Measurements from ENCODE around the gene MLC1.

DNA sequence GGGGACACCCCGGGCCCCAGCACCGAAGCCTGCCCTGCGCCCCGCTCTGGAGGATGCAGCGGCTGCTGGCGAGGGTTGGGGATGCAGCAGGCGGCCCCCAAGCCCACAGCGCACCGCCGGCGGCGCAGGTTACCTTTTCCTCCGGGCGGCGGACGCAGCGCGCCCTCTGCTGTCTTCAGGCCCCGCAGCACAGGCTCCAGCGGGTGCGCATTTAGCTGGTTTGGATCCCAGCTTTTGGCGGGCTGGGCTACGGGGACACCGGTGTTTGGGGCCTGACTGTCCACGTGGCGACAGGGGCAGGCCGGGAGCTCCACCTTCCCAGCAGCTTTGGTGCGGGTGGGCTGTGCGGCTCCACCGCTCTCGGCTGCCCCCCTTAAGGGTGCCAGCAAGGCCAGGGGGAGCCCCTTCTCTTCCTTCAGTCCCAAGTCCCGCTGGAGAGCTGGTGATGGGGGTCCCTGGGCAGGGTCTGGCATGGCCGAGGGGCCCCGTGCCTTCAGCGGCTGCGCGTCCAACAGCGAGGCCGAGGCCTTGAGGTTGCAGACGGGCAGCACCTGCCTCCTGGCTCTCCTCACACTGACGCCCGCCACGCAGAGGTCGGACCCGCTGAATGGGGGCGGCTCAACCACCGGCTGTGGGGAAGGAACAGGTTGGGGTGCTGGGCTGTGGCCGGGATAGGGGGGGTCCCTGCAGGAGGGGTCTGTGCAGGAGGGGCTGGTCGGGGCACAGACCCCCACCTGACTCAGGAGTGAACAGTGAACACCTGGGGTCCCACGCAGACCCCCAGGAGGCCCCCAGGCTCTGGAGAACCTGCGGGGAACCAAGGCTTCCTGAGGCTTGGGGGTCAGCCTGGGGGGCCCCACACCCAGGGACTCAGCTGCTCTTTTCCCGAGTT, 54.7 kb downstream of the MLC1 start:
- TF ChIP-seq, protein P1, sequence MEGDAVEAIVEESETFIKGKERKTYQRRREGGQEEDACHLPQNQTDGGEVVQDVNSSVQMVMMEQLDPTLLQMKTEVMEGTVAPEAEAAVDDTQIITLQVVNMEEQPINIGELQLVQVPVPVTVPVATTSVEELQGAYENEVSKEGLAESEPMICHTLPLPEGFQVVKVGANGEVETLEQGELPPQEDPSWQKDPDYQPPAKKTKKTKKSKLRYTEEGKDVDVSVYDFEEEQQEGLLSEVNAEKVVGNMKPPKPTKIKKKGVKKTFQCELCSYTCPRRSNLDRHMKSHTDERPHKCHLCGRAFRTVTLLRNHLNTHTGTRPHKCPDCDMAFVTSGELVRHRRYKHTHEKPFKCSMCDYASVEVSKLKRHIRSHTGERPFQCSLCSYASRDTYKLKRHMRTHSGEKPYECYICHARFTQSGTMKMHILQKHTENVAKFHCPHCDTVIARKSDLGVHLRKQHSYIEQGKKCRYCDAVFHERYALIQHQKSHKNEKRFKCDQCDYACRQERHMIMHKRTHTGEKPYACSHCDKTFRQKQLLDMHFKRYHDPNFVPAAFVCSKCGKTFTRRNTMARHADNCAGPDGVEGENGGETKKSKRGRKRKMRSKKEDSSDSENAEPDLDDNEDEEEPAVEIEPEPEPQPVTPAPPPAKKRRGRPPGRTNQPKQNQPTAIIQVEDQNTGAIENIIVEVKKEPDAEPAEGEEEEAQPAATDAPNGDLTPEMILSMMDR (IDR thresholded peaks at IDR 0.05): peak in 3 of 4 experiments; percentile 89 to 97 (median 89)
- TF ChIP-seq POLR2A (IDR thresholded peaks at IDR 0.05) (no peak), POLR2AphosphoS5 (IDR thresholded peaks at IDR 0.05) (no peak), EP300 (IDR thresholded peaks at IDR 0.05) (no peak)

Measured in gastroesophageal sphincter (tissue), 3 donors.